Smooth muscle cell (in vitro differentiated cells): Measurements from ENCODE around the gene TAF5. TPM values are rescaled to one million over a fixed set of nuclear protein-coding genes. Genes with fewer than 3 reads are reported as not detected.

Experiments
- DNase-seq: peaks from one replicate; lab custom pipeline; 2025; ENCODE audit not compliant: unreplicated experiment; lab: John Stamatoyannopoulos, UW
- H2AFZ ChIP-seq: fragments of 200-600 bp; sonication (generic); 2 replicates; pipeline ENCODE4 v1.6.0; 2016; ENCODE audit warnings: antibody characterized with exemption, low read depth, mild to moderate bottlenecking
- H3F3A ChIP-seq: fragments of 200-600 bp; sonication (generic); 2 replicates; pipeline ENCODE4 v1.6.0; 2017; ENCODE audit warnings: antibody characterized with exemption, low read depth
- H3K27ac ChIP-seq: fragments of 200-600 bp; sonication (generic); 2 replicates; pipeline ENCODE4 v1.5.1; 2016; ENCODE audit warnings: low read depth, mild to moderate bottlenecking
- H3K27me3 ChIP-seq: fragments of 200-600 bp; sonication (generic); 2 replicates; pipeline ENCODE4 v1.6.1; 2016; ENCODE audit warnings: low read depth, mild to moderate bottlenecking
- H3K36me3 ChIP-seq: fragments of 200-600 bp; sonication (generic); 2 replicates; pipeline ENCODE4 v1.5.1; 2016; ENCODE audit warnings: low read depth
- H3K4me1 ChIP-seq: fragments of 200-600 bp; sonication (generic); 2 replicates; pipeline ENCODE4 v1.5.1; 2016; ENCODE audit warnings: low read depth
- H3K4me2 ChIP-seq: fragments of 200-600 bp; sonication (generic); 2 replicates; pipeline ENCODE4 v1.6.0; 2016; ENCODE audit warnings: mild to moderate bottlenecking
- H3K4me3 ChIP-seq: fragments of 200-600 bp; sonication (generic); 2 replicates; pipeline ENCODE4 v1.5.1; 2016; ENCODE audit warnings: mild to moderate bottlenecking
- H3K79me2 ChIP-seq: fragments of 200-600 bp; sonication (generic); 2 replicates; pipeline ENCODE4 v1.6.0; 2016; ENCODE audit warnings: low read depth, mild to moderate bottlenecking
- H3K9ac ChIP-seq: fragments of 200-600 bp; sonication (generic); 2 replicates; pipeline ENCODE4 v1.6.0; 2016; ENCODE audit warnings: low read depth
- H3K9me3 ChIP-seq: fragments of 200-600 bp; sonication (generic); replicated peaks from 2 replicates; pipeline ENCODE4 v1.5.1; 2016; ENCODE audit warnings: low read depth
- H4K20me1 ChIP-seq: fragments of 200-600 bp; sonication (generic); 2 replicates; pipeline ENCODE4 v1.6.0; 2016; ENCODE audit warnings: low read depth
- CTCF ChIP-seq: fragments of 200-600 bp; sonication (generic); IDR thresholded peaks from 2 replicates; pipeline ENCODE4 v1.5.1; 2017; ENCODE audit warnings: borderline replicate concordance, mild to moderate bottlenecking, antibody characterized with exemption; ENCODE audit not compliant: insufficient read depth, poor library complexity, severe bottlenecking
- WGBS: methylation state at CpG from one replicate; pipeline ENCODE4 v1.1.7; 2016; ENCODE audit warnings: low lambda C conversion rate; 5-methylcytosine and 5-hydroxymethylcytosine counted together
- polyA plus RNA-seq: library from polyadenylated mRNA; unstranded; fragments of >200 nt; fragmentation: Nextera tagmentation; extraction: Ambion mirVana; gene quantifications from 2 replicates; pipeline ENCODE4 v1.2.1, GENCODE V29; 2016
- total RNA-seq: library from RNA; depleted of rRNA; stranded (reverse); fragments of >200 nt; gene quantifications from 2 replicates; pipeline ENCODE4 v1.2.3, GENCODE V29; 2014

Gene TAF5
- 4.5 and 6.4 TPM in 2 replicates for total RNA-seq
- polyA plus RNA-seq: 3.5 and 5.2 TPM in 2 replicates

GRCh38 chr10:103367782-103368518 lies at the start of gene TAF5:
TAF5 (plus strand) TSS chr10:103367976; CDS start chr10:103367990, 14 bp downstream.
- Histone ChIP-seq H3F3A (no peaks in the 10 kb centered on the region), H4K20me1 (no peaks in the 10 kb centered on the region), H3K4me3 (peak within 1 kb of the TSS; percentile 89), H3K27ac (peak within 1 kb of the TSS; percentile 34), H3K9ac (peak within 1 kb of the TSS; percentile 64), H3K79me2 (peaks cover 22% of the 10 kb centered on the region), H3K4me2 (peak within 1 kb of the TSS; percentile 95), H3K4me1 (peaks cover 5% of the 10 kb centered on the region), H3K9me3 (no peaks in the 10 kb centered on the region), H3K36me3 (no peaks in the 10 kb centered on the region), H2AFZ (peak within 1 kb of the TSS; percentile 73), H3K27me3 (no peaks in the 10 kb centered on the region)
- under 1% methylated on average over 55 of the region's 81 CpGs for WGBS
- TF ChIP-seq CTCF: no peak
- DNase-seq: peak; percentile 71

DNA sequence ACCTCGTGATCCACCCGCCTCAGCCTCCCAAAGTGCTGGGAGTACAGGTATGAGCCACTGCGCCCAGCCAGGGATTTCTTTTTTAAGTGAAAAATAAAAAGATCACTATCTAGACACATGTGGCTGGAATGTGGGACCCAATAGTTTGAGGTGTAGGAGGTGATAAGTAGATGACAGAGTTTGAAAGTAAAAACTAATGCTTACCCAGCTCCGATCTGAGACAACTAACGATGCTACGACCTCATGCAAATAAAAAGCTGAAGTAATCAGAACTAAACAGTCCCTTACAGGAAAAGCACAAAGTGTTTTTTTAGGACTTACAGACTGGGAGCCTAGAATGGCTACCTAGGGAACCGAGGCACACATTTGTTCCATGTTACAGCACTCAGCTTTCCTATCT lies 39.9 kb upstream of the TAF5 start:
- Histone ChIP-seq H2AFZ (no peak overlapping the region), H3K79me2 (no peaks in the 10 kb centered on the region), H3K4me1 (no peaks in the 10 kb centered on the region), H3K4me3 (no peak overlapping the region), H3K36me3 (peaks cover 3% of the 10 kb centered on the region), H3F3A (no peaks in the 10 kb centered on the region), H3K9ac (no peak overlapping the region), H4K20me1 (no peaks in the 10 kb centered on the region), H3K9me3 (no peaks in the 10 kb centered on the region), H3K27me3 (no peaks in the 10 kb centered on the region), H3K27ac (no peak overlapping the region), H3K4me2 (no peak overlapping the region)
- DNase-seq: no peak
- 99% methylated on average over 7 of the region's 7 CpGs for WGBS
- TF ChIP-seq CTCF: no peak

GRCh38 chr10:103333934-103334520 lies 33.7 kb upstream of the TAF5 start:
- no peak overlapping the region for H3K27ac ChIP-seq
- H3K79me2 ChIP-seq: no peaks in the 10 kb centered on the region
- no peaks in the 10 kb centered on the region for H3K9me3 ChIP-seq
- WGBS: 98% methylated on average over 2 of the region's 2 CpGs
- no peaks in the 10 kb centered on the region for H3K27me3 ChIP-seq
- DNase-seq: no peak
- H3F3A ChIP-seq: no peaks in the 10 kb centered on the region
- no peak overlapping the region for H3K4me3 ChIP-seq
- H2AFZ ChIP-seq: no peak overlapping the region
- no peaks in the 10 kb centered on the region for H3K4me1 ChIP-seq
- H3K9ac ChIP-seq: no peak overlapping the region
- H3K4me2 ChIP-seq: no peak overlapping the region
- H3K36me3 ChIP-seq: no peaks in the 10 kb centered on the region
- TF ChIP-seq CTCF: peak; percentile 72
- no peaks in the 10 kb centered on the region for H4K20me1 ChIP-seq
